ENCODE results near the gene FSHR. TPM values are rescaled to one million over a fixed set of nuclear protein-coding genes. Genes with fewer than 3 reads are reported as not detected.
A peak's percentile ranks its signal among the peaks of the same experiment; 100 is the strongest.

The FSHR gene
- polyA plus RNA-seq, 1 donor: 0.43 TPM

- no peak for DNase-seq (ENCODE audit: low read depth)
Observed at GRCh38 chr2:49033394-49034185, 120.7 kb downstream of the FSHR start.

- DNase-seq (ENCODE audit: low read depth): no peak
Observed at GRCh38 chr2:49032936-49033335, 121.4 kb downstream of the FSHR start.

- no peak for DNase-seq (ENCODE audit: low read depth)
Observed at GRCh38 chr2:49032126-49032525, 122.2 kb downstream of the FSHR start.

- DNase-seq (ENCODE audit: low read depth): no peak
Observed at GRCh38 chr2:49029406-49029805, 124.9 kb downstream of the FSHR start.

- DNase-seq (ENCODE audit: low read depth): no peak
Observed at GRCh38 chr2:49028101-49028500, 126.2 kb downstream of the FSHR start.

- no peak for DNase-seq (ENCODE audit: low read depth)
Observed at GRCh38 chr2:49026706-49027105, 127.6 kb downstream of the FSHR start.

- DNase-seq (ENCODE audit: low read depth): no peak
Observed at GRCh38 chr2:49021271-49021670, 133.0 kb downstream of the FSHR start.

- no peak for DNase-seq (ENCODE audit: low read depth)
Observed at GRCh38 chr2:49005261-49005660, 149.1 kb downstream of the FSHR start.

- peak; percentile 16 for DNase-seq (ENCODE audit: low read depth)
Observed at GRCh38 chr2:49004036-49004626, 150.2 kb downstream of the FSHR start.

- no peak for DNase-seq (ENCODE audit: low read depth)
Observed at GRCh38 chr2:49003201-49003600, 151.1 kb downstream of the FSHR start.

GRCh38 chr2:49002750-49003149 lies 151.6 kb downstream of the FSHR start:
- DNase-seq (ENCODE audit: low read depth): no peak

GRCh38 chr2:49000695-49001094 lies 153.6 kb downstream of the FSHR start:
- DNase-seq (ENCODE audit: low read depth): no peak

GRCh38 chr2:48998449-48998848 lies 155.9 kb downstream of the FSHR start:
- DNase-seq (ENCODE audit: low read depth): no peak

- DNase-seq (ENCODE audit: low read depth): no peak
Observed at GRCh38 chr2:48993576-48993975, 160.7 kb downstream of the FSHR start.

- no peak for DNase-seq (ENCODE audit: low read depth)
Observed at GRCh38 chr2:48991415-48992131, 162.7 kb downstream of the FSHR start.

- no peak for DNase-seq (ENCODE audit: low read depth)
Observed at GRCh38 chr2:48984922-48985321, 169.4 kb downstream of the FSHR start.

GRCh38 chr2:48983551-48983950 lies 170.8 kb downstream of the FSHR start:
- no peak for DNase-seq (ENCODE audit: low read depth)

GRCh38 chr2:48982887-48983435 lies 171.4 kb downstream of the FSHR start:
- DNase-seq (ENCODE audit: low read depth): no peak

- DNase-seq (ENCODE audit: low read depth): no peak
Observed at GRCh38 chr2:48980846-48981245, 173.5 kb downstream of the FSHR start.

GRCh38 chr2:48979691-48980090 lies 174.6 kb downstream of the FSHR start:
- no peak for DNase-seq (ENCODE audit: low read depth)

- DNase-seq (ENCODE audit: low read depth): no peak
Observed at GRCh38 chr2:48978131-48978530, 176.2 kb downstream of the FSHR start.

- DNase-seq (ENCODE audit: low read depth): no peak
Observed at GRCh38 chr2:48971801-48972200, 182.5 kb downstream of the FSHR start.

GRCh38 chr2:48968011-48968410 lies 186.3 kb downstream of the FSHR start:
- DNase-seq (ENCODE audit: low read depth): no peak

All from forelimb muscle (tissue), 1 donor.